ENCODE results near the gene CALN1.

CALN1 gene

DNA sequence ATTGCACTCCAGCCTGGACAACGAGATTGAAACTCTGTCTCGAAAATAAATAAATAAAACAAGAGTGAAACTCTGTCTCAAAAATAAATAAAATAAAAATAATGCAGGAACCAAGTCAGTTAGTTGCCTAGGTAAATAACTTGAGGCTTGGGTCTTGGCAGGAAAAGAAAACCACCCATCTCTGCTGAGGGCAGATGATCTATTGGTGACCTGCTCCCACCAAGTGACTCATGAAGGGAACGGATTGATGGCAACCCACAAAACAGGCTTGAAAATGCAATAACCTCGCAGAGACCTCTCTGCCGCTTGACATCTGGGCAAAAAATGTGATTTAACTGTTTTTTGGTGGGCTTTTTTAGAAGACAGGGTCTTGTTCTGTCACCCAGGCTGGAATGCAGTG, 86.6 kb downstream of the CALN1 start:
- DNase-seq (ENCODE audit: low spot score): no peak

DNA sequence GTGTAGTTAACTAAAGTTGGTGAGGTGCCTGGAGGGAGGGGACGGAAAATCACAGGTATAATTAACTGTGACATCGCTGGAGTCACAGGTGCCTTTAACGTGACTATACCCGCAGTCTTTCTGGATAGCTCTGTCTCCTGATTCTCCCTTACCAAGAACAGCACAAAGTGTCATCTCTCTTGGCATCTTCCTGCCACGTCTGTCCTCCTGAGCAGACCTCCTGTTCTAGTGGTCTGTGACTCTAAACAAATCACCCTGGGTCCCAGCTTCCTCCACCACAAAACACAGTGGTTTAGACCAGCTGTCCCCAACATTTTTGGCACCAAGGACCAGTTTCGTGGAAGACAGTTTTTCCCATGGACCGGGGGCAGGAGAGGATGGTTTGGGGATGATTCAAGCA, 90.5 kb downstream of the CALN1 start:
- no peak for DNase-seq (ENCODE audit: low spot score)

DNA sequence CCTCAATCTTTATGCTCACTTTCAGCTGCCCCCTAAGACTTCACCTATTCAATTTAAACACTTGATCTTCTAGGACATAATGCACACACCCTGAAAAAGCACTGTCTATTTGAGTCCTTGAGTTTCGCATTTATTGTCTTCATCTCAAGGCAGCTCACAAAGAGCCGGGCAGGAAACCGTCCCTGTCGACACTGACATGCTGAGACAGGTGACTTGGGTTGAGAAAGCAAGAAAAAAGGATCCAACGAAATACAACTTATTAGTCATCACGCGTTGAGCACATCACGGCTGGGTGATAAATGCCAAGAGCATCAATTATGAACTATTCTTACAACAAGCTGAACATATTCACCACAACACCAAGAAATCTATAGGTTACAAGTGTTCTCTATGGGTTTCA, 91.1 kb downstream of the CALN1 start:
- no peak for DNase-seq (ENCODE audit: low spot score)

DNA sequence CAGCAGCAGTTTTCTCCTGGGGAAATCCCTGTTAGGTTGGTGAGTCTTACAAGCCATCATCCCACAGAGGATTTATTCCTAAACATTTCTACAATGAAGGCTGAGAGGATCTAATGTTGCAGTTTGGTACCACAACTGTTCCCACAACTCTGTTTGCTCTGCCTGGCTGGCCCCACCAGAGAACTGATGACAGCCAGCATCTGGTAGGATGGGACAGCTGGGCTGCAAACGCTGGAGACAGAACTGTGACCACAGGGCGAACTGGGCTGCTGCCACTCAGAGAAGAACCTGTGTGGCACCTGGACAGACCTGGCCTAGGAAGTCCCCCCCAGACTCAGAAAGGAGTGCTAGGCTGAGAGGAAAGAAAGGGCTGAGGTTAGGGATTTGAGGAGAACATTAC, 94.8 kb downstream of the CALN1 start:
- no peak for DNase-seq (ENCODE audit: low spot score)

DNA sequence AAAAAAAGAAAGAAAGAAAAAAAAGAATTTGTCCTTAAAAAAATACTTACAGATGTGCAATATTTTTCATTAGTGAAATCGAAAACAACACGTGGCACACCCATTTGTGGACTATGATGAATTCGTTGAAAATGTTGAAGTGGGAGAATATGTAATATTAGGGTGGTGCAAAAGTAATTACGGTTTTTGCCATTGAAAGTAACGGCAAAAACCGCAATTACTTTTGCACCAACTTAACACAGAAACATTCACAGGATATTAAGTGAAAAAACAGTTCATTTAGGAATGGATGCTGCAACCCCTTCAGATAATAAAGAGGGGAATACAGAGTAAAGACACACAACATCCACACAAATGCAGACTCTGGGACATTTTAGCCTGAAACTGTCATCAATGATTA, 96.0 kb downstream of the CALN1 start:
- DNase-seq (ENCODE audit: low spot score): no peak

DNA sequence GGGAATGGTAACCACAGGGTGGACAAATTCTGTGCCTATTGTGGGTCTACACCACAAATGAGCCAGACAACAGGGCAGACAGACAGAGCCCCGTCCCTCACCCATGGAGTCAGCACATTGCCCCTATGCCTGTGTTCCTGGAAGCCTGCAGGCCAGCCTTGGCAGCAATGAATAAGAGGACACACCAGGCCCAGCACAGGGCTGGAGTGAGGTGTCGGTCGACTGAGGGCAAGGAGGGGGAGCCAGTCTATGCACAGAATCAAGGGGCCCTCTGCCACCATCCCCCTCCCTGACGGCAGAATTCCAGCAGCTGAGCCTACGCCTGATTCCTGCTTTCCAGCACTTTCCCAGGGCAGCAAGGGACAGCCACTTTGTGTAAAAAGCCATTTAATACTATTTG, 98.2 kb downstream of the CALN1 start:
- no peak for DNase-seq (ENCODE audit: low spot score)

DNA sequence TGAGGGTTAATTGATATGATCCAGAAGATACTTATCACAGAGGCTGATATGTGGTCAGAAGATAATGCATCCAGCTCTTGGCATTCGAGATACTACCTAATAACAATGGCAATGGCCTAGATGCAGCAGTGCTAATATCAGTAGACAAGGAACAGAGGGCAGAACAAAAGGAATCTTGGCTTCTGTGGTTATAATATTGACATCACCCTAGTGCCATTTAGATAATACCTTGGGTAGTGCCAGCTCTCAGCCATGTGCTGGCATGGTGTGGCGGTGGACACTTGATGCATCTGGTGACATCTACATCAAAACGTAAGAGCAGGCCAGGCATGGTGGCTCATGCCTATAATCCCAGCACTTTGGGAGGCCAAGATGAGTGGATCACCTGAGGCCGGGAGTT, 101.8 kb downstream of the CALN1 start:
- no peak for DNase-seq (ENCODE audit: low spot score)

DNA sequence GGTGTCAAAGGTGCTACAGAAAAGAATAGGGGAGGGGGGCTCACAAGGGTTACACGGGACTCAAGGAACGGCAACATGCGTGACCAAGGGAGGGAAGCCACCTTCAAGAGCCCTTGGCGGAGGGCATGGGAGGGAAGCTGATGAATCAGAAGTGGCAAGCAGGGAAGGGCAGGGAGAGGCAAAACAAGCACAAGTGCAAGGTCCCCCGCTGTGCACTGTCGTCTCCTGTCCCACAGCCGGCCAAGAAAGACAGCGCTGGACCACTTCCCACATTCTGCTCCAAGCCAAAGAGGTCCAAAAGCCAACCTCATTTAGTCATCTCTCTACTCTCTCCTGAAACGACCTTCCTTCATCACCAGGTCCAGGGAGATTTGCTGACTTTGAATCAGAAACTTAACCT, 102.7 kb downstream of the CALN1 start:
- no peak for DNase-seq (ENCODE audit: low spot score)

DNA sequence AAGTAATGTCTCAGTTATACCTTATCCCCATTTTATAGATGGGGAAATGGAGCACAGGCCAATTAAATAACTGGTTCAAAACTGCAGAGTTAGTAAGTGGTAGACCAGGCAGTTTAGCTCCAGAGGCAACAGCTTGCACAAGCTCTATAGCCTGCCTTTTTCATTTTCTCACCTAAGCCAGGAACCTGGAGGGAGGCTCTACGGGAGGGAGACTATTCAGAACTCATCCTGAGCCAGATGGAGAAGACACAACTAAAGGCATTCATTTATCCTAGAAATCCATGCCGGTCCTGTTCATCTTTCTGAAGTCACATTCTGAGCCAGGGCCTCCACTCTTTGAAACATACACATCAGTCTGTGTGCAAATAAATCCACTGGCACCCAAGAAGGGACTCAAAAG, 103.2 kb downstream of the CALN1 start:
- DNase-seq (ENCODE audit: low spot score): no peak

DNA sequence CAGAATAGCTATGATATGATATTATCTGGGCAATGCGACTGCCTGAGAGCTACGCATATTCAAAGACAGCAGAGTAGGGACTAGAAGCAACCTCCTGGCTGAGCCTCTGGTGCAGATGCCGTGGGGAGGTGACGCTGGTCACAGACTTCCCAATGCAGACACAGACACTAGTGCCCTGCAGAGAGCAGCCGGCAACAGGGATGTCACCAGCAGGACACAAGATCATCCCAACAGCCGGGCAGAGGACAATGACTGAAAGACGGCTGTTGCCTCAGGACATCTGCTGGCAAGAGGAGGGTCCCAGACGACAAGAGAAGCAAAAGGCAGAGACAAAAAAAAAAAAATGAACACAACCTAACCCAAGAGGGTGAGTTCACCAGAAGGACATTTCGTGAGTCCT, 104.6 kb downstream of the CALN1 start:
- no peak for DNase-seq (ENCODE audit: low spot score)

DNA sequence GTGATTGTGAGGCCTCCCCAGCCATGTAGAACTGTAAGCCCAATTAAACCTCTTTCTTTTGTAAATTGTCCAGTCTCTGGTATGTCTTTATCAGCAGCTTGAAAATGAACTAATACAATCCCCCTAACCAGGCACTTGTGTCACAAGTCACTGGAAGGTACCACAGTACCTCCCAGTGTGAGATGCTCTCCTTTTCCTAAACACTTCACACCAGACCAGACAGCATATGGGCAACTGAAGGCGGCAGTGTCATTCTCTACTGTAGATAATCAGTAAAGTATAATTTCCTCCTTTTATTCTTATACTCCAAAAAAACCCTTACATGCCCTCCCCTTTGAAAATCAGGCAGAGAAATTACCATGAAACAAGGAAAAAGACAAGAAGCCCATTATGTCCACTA, 113.2 kb downstream of the CALN1 start:
- no peak for DNase-seq (ENCODE audit: low spot score)

DNA sequence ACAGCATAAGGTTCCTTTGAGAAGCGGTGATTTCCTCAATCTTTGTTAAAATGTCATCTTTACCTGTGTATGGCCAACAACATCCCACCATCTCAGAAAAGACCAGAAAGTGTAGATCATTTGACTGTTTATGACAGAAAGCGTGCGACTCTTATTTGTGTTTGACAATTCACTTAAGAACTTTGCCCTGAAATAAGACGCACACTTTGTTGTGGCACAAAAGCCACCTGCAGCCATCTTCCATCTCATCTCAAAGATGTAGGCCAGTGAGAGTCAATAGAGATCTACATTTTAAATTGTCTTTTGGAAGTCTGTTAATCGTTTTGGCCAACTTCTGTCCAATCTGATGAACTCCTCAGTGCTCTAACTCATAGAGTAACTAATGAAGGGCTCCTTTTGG, 114.0 kb downstream of the CALN1 start:
- no peak for DNase-seq (ENCODE audit: low spot score)

DNA sequence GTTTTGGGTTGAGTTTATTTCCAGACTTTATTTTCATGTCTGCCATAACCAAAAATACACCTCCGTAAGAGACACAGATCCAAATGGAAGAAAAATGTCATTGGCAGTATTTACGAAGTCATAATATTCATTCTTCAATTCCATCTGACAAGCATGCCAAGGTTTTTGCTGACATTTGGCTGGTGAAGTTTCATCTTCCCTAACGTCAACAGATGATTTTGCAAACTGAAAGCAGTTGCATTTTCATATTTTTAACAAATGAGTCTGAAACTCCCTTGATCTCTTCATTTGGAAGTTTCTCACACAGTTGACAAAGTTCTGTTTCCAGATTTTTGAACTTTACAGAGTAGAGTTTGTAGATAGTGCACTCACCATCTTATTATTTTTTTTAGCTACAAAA, 114.5 kb downstream of the CALN1 start:
- no peak for DNase-seq (ENCODE audit: low spot score)

DNA sequence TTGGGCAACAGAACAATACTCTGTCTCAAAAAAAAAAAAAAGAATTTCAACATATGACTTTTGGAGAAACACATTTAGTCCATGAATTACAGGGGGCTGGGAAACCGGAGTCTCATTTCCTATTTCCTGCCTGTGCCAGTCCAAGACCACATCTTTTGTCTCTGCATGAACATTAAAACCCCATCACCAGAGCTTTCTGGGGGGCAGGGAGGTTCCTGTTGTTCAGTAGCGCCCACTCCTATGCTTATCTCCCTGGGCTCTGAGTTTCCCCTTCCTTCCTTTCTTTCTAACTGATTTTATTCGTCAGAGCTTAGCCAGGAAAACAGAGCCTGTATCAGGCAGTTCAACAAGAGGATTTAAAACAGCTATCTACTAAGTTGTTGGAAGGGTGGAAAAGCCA, 119.3 kb downstream of the CALN1 start:
- DNase-seq (ENCODE audit: low spot score): no peak

DNA sequence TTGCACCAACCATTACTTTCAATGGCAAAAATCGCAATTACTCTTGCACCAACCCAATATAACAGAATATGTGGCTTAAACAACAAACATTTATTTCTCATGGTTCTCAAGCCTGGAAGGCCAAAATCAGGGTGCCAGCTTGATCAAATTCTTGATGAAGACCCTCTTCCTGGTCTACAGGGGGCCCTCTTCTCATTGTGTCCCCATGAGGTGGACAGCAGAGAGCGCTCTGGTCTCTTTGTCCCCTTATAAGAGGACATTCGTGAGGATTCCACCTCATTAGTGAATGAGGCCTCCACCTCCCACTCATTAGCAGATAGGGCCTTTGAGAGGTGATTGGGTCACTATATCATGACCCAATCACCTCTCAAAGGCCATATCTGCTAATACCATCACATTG, 120.0 kb downstream of the CALN1 start:
- no peak for DNase-seq (ENCODE audit: low spot score)

DNA sequence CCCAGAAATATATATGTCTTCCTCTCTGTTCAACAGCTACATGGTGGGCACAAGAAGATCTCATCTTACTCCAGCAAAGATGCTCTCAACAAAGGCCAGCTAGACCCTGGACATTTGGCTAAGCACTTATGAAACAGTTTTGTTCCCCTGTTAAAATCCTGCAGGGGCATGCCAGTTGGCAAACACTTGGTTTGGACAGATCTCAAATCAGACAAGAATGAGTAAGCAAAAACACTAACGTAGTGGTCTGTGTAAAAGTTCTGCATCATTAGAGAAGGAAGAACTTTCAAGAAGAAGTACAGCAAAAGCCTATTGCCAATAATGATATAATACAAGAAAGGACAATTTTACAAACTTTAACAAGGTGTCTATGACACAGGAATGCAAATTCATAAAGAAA, 125.6 kb downstream of the CALN1 start:
- DNase-seq (ENCODE audit: low spot score): no peak

DNA sequence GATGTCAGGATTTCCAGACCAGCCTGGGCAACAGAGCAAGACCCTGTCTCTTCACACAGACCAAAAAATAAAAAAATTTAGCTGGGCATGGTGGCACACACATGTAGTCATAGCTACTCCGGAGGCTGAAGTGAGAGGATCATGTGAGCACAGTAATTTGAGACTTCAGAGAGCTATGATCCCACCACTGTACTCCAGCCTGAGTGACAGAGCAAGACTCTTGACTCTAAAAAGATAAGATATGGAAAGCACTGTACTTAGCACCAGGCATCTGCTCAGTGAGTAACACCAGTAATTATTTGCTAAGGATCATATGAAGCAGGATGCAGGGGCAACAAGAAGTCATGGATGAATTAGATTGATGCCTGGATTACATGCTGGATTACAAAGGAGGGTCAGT, 128.8 kb downstream of the CALN1 start:
- DNase-seq (ENCODE audit: low spot score): no peak

DNA sequence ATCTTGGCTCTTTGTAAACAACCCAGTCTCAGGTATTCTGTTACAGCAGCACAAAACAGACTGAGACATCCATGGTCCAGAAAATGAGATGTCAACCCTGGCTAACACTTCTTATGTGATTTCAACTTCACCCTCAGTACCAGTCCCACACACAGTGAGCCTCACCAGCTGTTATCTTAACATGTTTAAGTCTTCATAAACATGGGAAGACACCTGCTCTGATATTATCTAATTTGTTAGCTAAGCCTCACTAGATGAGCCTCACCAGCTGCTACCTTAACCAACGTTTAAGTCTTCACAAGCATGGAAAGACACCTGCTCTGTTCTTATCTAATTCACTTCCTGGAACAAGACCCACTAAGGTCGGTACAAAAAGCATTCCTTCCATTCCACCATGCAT, 130.8 kb downstream of the CALN1 start:
- DNase-seq (ENCODE audit: low spot score): no peak

DNA sequence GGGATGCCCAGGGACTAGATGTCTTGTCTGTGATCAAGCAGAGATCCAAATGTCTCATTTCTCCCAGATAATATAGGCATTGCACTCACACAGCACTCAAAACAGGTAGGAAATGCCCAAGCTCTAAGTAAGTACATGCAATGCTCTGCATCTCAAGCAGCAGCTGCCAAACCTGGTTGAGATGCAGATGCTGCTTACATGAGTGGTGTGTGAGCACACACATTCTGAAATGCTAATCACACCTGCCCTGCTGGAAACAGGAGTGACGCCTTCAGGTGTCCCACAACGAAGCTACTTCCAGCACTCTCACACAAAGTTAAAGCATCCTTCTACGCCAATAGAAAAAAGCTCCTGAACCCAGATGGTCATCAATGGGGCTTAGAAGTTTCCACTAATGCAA, 132.9 kb downstream of the CALN1 start:
- no peak for DNase-seq (ENCODE audit: low spot score)

DNA sequence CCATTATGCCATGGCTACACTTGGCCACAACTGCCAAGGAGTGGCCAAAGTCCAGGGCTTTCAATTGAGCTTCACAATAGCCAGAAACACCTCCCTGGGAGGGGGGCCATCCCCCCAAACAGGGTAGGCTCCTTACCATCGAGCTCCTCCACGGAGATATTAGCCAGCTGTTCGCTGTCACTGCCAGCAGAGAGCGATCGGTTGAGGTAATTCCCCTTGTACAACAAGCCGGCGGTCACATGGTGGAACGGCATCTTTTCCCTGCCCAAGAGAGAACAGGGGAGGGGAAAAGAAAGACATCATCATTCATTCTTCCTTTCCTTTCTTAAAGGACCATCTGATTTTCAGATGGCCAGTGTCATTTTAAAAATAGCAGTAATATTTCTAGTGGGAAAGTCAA, 133.6 kb downstream of the CALN1 start:
- DNase-seq (ENCODE audit: low spot score): no peak

DNA sequence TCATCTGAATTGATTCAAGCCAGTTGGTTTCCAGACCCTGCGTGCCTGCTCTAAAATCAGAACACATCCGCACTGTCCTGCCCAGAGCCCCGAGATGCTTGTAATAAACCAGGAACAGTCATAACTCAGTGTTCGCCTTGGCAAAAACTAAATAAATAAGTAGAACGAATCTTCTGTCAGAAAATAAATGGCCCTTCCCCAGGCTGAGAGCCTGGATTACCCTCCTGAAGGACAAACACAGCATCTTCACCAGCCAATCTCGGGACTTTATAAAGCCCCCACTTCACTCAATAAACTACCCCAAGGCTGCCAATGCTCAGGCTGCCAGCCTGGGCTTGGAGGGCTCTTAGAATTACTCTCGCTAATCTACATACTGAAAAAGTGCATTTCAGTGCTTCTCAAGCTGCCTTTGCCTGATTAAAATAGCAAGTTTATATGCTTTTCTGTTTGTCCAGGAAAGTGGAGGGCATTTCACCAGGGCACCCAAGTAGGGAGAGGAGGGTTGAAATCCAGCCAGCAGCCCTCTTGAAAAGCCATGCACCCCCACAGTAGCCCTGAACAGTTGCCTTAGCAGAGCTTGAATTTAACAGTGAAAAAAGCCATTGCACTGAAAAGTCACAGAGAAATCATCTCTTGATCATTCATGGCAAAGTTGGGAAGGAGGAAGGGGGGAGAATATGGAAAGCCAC, 136.6 kb downstream of the CALN1 start:
- no peak for DNase-seq (ENCODE audit: low spot score)

DNA sequence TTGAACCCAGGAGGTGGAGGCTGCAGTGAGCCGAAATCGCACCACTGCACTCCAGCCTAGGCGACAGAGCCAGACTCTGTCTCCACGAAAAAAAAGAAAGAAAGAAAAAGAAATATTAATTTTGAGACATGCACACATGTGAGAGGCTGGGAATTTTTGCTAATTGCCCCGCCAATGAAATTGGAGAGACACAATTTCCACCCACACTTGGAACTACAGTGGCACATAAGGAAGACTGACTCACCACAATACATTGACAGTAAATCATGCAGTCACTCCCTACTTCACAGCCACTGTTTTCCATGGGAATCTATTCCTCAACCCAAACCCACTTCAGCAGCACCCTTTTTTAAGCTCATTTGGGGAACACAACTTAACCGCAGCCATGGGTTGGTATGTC, 139.7 kb downstream of the CALN1 start:
- no peak for DNase-seq (ENCODE audit: low spot score)

DNA sequence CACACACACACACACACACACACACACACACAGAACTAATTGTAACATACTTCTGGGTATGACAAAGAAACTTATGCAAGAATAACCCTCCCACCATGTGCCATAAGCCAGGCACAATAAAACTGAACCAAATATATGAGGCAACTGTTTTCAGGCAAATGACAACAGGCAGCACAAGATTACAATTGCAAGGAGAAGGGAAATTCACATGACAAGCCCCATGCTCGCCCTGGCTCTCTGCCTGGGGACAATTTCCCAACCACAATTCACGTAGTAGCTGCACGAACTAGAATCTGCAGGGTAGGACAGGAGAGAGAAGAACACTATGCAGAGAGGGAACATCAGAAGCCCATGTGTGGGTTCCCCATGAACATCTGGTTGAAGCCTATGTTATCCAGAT, 143.3 kb downstream of the CALN1 start:
- DNase-seq (ENCODE audit: low spot score): no peak

DNA sequence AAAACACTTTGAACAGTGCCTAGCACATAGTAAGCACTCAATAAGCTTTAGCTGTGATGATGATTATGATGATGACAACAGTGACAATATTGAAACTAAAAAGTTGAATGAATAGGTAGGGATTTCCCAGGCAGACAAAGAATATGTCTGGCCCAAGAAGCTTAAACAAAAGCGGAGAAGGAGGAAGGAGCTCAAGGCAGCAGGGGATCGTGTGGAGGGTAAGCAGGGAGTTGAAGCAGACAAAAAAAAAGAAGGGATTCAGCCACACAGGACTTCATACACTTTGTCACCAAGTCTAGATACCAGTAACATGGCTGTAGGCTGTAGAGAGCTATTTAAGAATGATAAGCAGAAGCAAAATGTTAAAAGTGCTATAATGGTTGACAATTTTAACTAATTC, 144.0 kb downstream of the CALN1 start:
- no peak for DNase-seq (ENCODE audit: low spot score)

DNA sequence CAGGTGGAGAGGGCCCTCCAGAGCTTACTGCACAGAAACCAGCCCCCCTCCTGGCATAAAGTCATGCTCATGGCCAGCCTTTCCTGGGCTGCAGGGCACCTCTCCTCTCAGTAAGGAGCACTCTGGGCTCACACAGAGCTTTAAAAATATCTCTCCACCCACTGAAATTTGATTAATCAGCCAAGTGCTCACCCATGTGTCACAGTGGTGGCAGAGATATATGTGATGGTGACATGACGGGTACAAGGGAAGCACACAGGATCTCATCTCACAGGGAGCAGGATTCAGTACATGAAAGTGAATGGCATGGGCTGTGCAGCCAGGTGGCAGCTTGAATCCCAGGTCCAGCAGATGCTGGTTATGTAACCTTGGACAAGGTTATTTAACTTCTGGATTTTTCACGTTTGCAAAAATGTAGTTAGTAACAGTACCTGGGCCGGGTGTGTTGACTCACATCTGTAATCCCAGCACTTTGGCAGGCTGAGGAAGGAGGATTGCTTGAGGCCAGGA, 144.8 kb downstream of the CALN1 start:
- DNase-seq (ENCODE audit: low spot score): no peak

Measured in GM03348 (cell line).